ENCODE measurements around the gene ASTL. TPM values are rescaled to one million over a fixed set of nuclear protein-coding genes. Genes with fewer than 3 reads are reported as not detected.

ASTL gene
- total RNA-seq, 1 donor from 2014 or later = not detected

DNA sequence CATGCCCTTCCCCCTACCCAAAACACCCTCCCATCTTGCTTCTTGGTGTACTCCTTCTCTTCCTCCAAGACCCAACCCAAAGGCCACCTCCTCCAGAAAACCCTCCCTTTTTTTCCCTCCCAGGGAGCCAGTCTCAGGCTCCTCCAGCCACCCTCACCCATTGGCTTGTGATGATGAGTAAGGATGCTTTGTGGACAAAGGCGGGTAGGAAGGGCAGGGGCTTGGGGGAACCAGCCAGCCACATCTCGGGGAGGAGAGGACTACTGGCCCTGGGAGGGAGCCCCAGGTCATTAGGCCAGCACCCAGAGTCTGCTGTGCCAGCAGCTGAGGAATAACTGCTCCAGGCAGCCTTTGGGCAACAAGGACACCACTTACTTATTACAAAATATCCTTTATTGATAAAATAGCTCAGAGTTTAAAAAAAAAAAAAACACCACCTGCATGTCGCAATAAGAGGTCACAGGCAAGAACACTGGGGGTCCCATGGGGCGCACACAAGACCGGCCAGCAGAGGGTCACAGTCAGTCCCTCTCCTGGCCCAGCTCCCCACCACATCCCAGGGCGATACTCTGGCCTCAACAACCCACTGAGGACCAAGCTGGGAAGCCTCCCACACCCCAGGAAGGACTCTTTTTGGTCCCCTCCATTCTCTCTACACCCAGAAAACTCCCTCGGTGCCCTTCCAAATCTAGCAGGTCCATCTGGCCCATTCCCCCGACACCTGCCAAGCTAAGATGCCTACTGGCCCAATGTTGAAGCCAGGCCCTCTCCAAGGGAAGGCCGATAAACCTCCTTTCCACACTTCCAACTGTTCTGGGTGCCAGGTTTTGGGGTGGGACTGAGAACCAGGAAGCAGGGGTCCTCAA lies 25.6 kb downstream of the ASTL start:
- H3K4me3 ChIP-seq = no peak overlapping the region
- no peaks in the 10 kb centered on the region for H3K36me3 ChIP-seq
- H3K9ac ChIP-seq = no peak overlapping the region
- H3K27me3 ChIP-seq = peaks cover 26% of the 10 kb centered on the region
- Mint-ChIP-seq H3K4me1 (peaks cover 29% of the 10 kb centered on the region), H3K27me3 (ENCODE audit: insufficient read depth, low read depth) (peaks cover 20% of the 10 kb centered on the region), H3K4me3 (no peak overlapping the region), H3K27ac (no peak overlapping the region), H3K36me3 (peaks cover 5% of the 10 kb centered on the region), H3K9me3 (peaks cover 2% of the 10 kb centered on the region)
- H3K27ac ChIP-seq = no peak overlapping the region
- no peaks in the 10 kb centered on the region for H3K9me3 ChIP-seq (ENCODE audit: low read depth)
- H3K4me2 ChIP-seq = no peak overlapping the region
- no peaks in the 10 kb centered on the region for H4K20me1 ChIP-seq (ENCODE audit: low read depth)
- H3F3A ChIP-seq (ENCODE audit: low read depth) = peaks cover 8% of the 10 kb centered on the region
- H3K4me1 ChIP-seq = peaks cover 23% of the 10 kb centered on the region
- TF ChIP-seq, protein P1, sequence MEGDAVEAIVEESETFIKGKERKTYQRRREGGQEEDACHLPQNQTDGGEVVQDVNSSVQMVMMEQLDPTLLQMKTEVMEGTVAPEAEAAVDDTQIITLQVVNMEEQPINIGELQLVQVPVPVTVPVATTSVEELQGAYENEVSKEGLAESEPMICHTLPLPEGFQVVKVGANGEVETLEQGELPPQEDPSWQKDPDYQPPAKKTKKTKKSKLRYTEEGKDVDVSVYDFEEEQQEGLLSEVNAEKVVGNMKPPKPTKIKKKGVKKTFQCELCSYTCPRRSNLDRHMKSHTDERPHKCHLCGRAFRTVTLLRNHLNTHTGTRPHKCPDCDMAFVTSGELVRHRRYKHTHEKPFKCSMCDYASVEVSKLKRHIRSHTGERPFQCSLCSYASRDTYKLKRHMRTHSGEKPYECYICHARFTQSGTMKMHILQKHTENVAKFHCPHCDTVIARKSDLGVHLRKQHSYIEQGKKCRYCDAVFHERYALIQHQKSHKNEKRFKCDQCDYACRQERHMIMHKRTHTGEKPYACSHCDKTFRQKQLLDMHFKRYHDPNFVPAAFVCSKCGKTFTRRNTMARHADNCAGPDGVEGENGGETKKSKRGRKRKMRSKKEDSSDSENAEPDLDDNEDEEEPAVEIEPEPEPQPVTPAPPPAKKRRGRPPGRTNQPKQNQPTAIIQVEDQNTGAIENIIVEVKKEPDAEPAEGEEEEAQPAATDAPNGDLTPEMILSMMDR (IDR thresholded peaks at IDR 0.05) = no peak
- TF ChIP-seq EZH2phosphoT487 (IDR thresholded peaks at IDR 0.05) (no peak), EZH2 (IDR thresholded peaks at IDR 0.05) (no peak)
- no peaks in the 10 kb centered on the region for H3K79me2 ChIP-seq (ENCODE audit: low read depth)
- no peak for DNase-seq (ENCODE audit: low spot score)
- no peak overlapping the region for H2AFZ ChIP-seq (replicated peaks)

DNA sequence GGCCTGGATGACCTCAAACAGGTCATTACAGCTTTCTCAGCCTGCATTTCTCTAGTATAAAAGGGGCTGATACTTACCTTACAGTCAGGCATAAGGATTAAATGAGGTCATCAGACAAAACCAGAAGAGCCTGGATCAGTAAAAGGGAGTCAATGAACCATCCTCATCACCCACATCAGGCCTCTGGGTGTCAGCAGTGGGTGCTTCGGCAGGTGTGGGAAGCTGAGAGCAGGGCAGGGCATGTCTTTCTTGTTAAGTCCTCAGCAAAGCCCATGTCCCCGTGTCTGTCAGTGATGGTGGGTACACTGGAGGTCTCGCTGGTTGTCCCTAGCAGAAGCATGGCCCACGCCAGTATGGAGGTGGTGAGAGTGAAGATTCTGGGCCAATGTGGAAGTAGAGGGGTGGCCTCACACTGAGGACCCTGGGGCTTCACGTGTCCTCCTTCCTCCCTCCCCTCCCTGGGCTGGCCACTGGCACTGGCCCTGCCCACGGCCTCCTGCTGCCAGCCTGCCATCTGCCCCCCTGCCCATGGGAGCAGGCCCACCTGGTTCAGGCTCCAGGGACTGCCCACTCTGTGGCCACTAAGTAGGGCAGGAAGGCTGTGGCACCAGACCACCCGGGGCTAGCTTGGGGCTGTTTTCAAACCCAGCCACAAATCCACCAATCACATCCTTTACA lies 26.3 kb downstream of the ASTL start:
- no peak overlapping the region for H3K27ac Mint-ChIP-seq
- no peak for DNase-seq (ENCODE audit: low spot score)

DNA sequence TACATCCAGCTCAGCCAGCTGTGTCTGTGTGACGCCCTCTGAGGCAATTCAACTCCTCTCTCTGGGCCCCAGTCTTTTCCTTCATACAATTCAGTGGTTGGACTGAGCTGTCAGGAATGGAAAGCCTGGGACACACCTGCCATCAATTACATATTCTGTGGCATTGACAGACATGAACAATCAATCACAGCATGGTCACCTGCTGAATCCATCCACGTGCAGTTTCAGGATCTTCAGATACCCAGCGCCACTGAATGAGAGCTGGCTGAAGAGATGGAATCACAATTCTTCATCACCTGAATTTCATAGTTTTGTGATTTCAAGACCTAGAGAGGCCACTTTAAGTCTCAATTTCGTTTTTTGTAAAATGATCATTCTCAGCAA lies 27.1 kb downstream of the ASTL start:
- Histone ChIP-seq H3K79me2 (ENCODE audit: low read depth) (no peaks in the 10 kb centered on the region), H3K36me3 (no peaks in the 10 kb centered on the region), H3K27ac (no peak overlapping the region), H2AFZ (replicated peaks) (no peak overlapping the region), H4K20me1 (ENCODE audit: low read depth) (no peaks in the 10 kb centered on the region), H3K9ac (no peak overlapping the region), H3K27me3 (peaks cover 17% of the 10 kb centered on the region), H3K4me3 (no peak overlapping the region), H3K4me2 (no peak overlapping the region), H3K9me3 (ENCODE audit: low read depth) (no peaks in the 10 kb centered on the region), H3F3A (ENCODE audit: low read depth) (peaks cover 8% of the 10 kb centered on the region), H3K4me1 (peaks cover 23% of the 10 kb centered on the region)
- no peak for TF ChIP-seq EZH2phosphoT487 (IDR thresholded peaks at IDR 0.05)
- TF ChIP-seq, protein P1 (IDR thresholded peaks at IDR 0.05) = no peak
- TF ChIP-seq EZH2 (IDR thresholded peaks at IDR 0.05) = no peak
- Mint-ChIP-seq H3K9me3 (peaks cover 2% of the 10 kb centered on the region), H3K27ac (no peak overlapping the region), H3K36me3 (peaks cover 5% of the 10 kb centered on the region), H3K27me3 (ENCODE audit: insufficient read depth, low read depth) (peaks cover 20% of the 10 kb centered on the region), H3K4me3 (no peak overlapping the region), H3K4me1 (peaks cover 25% of the 10 kb centered on the region)
- DNase-seq (ENCODE audit: low spot score) = no peak

More for the DNA sequence above, 26.3 kb downstream of the ASTL start:
- Histone ChIP-seq H3K9ac (no peak overlapping the region), H3K79me2 (ENCODE audit: low read depth) (no peaks in the 10 kb centered on the region), H3K4me1 (peaks cover 23% of the 10 kb centered on the region), H3K36me3 (no peaks in the 10 kb centered on the region), H3F3A (ENCODE audit: low read depth) (peaks cover 8% of the 10 kb centered on the region), H3K4me3 (no peak overlapping the region), H4K20me1 (ENCODE audit: low read depth) (no peaks in the 10 kb centered on the region), H3K9me3 (ENCODE audit: low read depth) (no peaks in the 10 kb centered on the region), H3K27me3 (peaks cover 18% of the 10 kb centered on the region), H3K4me2 (no peak overlapping the region), H3K27ac (no peak overlapping the region), H2AFZ (replicated peaks) (no peak overlapping the region)
- H3K36me3 Mint-ChIP-seq = peaks cover 5% of the 10 kb centered on the region
- TF ChIP-seq, protein P1 (IDR thresholded peaks at IDR 0.05) = no peak
- no peak for TF ChIP-seq EZH2phosphoT487 (IDR thresholded peaks at IDR 0.05)
- no peak for TF ChIP-seq EZH2 (IDR thresholded peaks at IDR 0.05)
- peaks cover 18% of the 10 kb centered on the region for H3K27me3 Mint-ChIP-seq (ENCODE audit: insufficient read depth, low read depth)
- H3K4me1 Mint-ChIP-seq = peaks cover 25% of the 10 kb centered on the region
- H3K9me3 Mint-ChIP-seq = peaks cover 2% of the 10 kb centered on the region
- H3K4me3 Mint-ChIP-seq = no peak overlapping the region

All from neural progenitor cell (in vitro differentiated cells).